Cardiac fibroblast (primary cell): ENCODE data around the gene CLCN4.

Experiments
- DNase-seq, 2 donors: peaks; one replicate each; pipeline versions ENCODE4 v3.0.0 to v3.0.0-alpha.2; 2010; ENCODE audit warnings: low read depth in 2 of 2
- H3K4me3 ChIP-seq, 2 donors: replicated peaks in 1 of 2; 1 replicate in 1 of 2; 2 replicates in 1 of 2; pipeline ENCODE4 v1.5.1; 2011; ENCODE audit warnings: low read depth in 2 of 2, low read length in 2 of 2, mild to moderate bottlenecking in 2 of 2, moderate library complexity in 1 of 2
- TF ChIP-seq, protein P1 (sequence below): IDR thresholded peaks from one replicate; pipeline ENCODE4 v1.5.1; 2011; ENCODE audit warnings: low read depth, mild to moderate bottlenecking, low read length, inconsistent platforms

The CLCN4 gene

GRCh38 chrX:10135561-10136399, 21.0 kb upstream of the CLCN4 start:
- TF ChIP-seq, protein P1, sequence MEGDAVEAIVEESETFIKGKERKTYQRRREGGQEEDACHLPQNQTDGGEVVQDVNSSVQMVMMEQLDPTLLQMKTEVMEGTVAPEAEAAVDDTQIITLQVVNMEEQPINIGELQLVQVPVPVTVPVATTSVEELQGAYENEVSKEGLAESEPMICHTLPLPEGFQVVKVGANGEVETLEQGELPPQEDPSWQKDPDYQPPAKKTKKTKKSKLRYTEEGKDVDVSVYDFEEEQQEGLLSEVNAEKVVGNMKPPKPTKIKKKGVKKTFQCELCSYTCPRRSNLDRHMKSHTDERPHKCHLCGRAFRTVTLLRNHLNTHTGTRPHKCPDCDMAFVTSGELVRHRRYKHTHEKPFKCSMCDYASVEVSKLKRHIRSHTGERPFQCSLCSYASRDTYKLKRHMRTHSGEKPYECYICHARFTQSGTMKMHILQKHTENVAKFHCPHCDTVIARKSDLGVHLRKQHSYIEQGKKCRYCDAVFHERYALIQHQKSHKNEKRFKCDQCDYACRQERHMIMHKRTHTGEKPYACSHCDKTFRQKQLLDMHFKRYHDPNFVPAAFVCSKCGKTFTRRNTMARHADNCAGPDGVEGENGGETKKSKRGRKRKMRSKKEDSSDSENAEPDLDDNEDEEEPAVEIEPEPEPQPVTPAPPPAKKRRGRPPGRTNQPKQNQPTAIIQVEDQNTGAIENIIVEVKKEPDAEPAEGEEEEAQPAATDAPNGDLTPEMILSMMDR: no peak
- no peak overlapping the region for H3K4me3 ChIP-seq
- no peak for DNase-seq

GRCh38 chrX:10138726-10139125, 18.0 kb upstream of the CLCN4 start:
- TF ChIP-seq, protein P1: no peak
- no peak for DNase-seq
- H3K4me3 ChIP-seq: no peak overlapping the region

DNA sequence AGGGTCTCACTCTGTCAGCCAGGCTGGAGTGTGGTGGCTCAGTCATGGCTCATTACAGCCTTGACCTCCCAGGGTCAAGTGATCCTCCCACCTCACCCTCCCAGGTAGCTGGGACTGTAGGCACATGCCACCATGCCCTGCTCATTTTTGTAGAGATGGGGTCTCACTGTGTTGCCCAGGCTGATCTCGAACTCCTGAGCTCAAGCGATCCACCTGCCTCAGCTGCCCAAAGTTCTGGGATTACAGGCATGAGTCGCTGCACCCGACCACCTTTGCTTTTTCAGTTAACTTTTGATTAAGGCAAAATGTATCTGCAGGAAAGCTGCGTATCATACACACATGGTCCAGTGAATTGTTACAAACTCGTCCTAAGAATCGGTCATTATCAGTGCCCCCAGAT, 16.5 kb upstream of the CLCN4 start:
- DNase-seq: no peak
- no peak overlapping the region for H3K4me3 ChIP-seq
- TF ChIP-seq, protein P1: no peak

DNA sequence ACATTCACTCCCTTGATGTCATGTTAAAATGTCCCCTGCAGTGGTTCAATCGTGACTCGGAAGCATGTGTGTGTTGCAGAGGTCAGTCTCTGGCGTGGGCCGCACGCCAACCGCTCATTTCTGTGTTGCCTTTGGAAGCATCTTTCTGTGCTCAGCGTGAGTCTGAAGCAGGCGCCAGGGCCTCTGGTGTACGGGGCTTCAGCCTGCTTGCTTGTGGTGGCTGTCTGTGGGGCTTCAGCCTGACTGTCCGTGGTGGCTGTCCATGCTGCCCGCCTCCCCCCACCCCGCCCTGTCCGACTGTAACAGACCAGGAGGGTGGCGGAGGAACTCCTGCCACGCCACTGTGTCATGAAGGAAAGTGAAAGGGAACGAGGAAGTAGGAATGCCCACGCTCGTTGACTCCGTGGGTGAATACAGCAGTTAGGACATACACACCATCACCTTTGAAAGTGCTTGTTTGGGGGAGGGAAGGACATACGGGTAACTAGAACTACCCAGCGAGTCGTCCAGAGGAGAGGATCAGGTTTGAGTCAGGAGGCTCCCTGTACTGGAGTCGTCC, 14.7 kb upstream of the CLCN4 start:
- no peak for DNase-seq
- no peak overlapping the region for H3K4me3 ChIP-seq
- TF ChIP-seq, protein P1: no peak

DNA sequence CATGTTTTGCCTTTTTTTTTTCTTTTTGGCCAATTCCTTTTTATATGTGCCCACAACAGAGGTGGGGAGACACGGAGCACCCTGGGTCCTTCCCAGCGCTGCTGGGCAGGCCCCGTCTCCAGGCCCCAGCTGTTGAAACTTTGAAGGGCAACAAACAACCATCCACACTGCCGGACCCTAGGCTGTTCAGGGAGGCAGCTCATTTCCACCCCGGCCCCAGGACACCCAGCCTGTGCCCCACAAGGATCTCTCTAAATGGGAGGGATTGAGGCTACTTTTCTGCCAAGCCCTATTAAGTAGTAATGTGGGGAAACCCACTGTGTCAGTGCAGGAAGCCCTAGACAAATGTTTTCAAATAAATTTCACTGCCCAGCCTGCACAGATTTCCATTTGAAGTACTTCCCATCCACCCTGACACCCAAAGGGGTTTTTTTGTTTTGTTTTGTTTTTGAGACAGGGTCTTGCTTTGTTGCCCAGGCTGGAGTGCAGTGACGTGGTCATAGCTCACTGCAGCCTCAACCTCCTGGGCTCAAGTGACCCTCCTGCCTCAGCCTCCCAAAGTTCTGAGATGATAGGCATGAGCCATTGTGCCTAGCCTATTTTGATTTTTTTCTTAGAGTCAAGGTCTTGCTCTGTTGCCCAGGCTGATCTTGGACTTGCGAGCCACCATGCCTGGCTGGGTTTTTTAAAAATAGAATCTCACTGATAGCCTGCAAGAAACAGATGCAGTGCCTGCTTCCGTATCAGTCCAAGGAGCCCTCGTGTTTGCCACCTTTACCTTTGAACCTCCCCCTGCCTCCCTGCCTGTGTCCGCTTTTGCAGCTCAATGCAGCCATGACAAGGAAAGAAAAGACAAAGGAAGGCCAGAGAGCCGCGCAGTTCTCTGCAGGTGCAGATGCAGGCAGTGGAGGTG, 13.4 kb upstream of the CLCN4 start:
- no peak overlapping the region for H3K4me3 ChIP-seq
- TF ChIP-seq, protein P1: no peak
- no peak for DNase-seq

DNA sequence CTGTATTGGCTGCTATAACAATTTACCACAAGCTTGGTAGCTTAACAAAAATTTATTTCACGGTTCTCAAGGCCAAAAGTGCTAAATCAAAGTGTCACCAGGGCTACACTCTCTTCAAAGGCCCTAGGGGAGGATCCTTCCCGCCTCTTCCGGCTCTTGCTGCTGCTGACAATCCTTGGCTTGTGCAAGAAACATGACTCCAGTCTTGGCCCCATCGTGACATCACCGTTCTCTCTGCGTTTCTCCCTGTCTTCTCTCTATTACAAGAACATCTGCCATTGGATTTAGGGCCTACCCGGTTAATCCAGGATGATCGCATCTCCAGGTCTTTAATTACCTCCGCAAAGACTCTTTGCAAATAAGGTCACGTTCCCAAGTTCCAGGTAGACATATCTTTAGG, 10.4 kb upstream of the CLCN4 start:
- no peak for DNase-seq
- H3K4me3 ChIP-seq: no peak overlapping the region
- TF ChIP-seq, protein P1: no peak
